Kidney epithelial cell (primary cell): ENCODE results near the gene ADAT1. TPM values are rescaled to one million over a fixed set of nuclear protein-coding genes. Genes with fewer than 3 reads are reported as not detected.

Source experiments
- DNase-seq: peaks from one replicate; pipeline ENCODE4 v3.0.0-alpha.2; 2010; ENCODE audit warnings: low read depth
- H3K27me3 ChIP-seq: 2 replicates; pipeline ENCODE4 v1.6.0; 2011; ENCODE audit warnings: low read length; ENCODE audit not compliant: control insufficient read depth, insufficient read depth
- H3K36me3 ChIP-seq: 2 replicates; pipeline ENCODE4 v1.5.1; 2011; ENCODE audit warnings: low read length; ENCODE audit not compliant: control insufficient read depth, insufficient read depth
- H3K4me3 ChIP-seq: 2 replicates; pipeline ENCODE4 v1.5.1; 2011; ENCODE audit warnings: low read depth, mild to moderate bottlenecking, control low read depth, low read length
- CTCF ChIP-seq: IDR thresholded peaks from 2 replicates; pipeline ENCODE4 v1.5.1; 2011; ENCODE audit warnings: mild to moderate bottlenecking, moderate library complexity, low read length, control low read depth, inconsistent platforms; ENCODE audit not compliant: insufficient read depth, poor library complexity, severe bottlenecking
- total RNA-seq: library from RNA; depleted of rRNA; stranded (reverse); fragments of >200 nt; gene quantifications from 2 replicates; pipeline ENCODE4 v1.2.3, GENCODE V29; 2015

ADAT1 gene
- total RNA-seq, 1 donor from 2014 or later: 60.5 TPM

GRCh38 chr16:75567911-75568310, 55.2 kb downstream of the ADAT1 start:
- H3K36me3 ChIP-seq: no peaks in the 10 kb centered on the region
- no peak overlapping the region for H3K4me3 ChIP-seq
- DNase-seq: no peak
- no peak for TF ChIP-seq CTCF
- no peaks in the 10 kb centered on the region for H3K27me3 ChIP-seq

- H3K27me3 ChIP-seq: no peaks in the 10 kb centered on the region
- DNase-seq: no peak
- no peak for TF ChIP-seq CTCF
- no peaks in the 10 kb centered on the region for H3K36me3 ChIP-seq
- peak overlapping the region; percentile 69 for H3K4me3 ChIP-seq
These were observed 56.3 kb downstream of the ADAT1 start for GRCh38 chr16:75566758-75567255.

- peak within 1 kb of the TSS; percentile 69 for H3K4me3 ChIP-seq
- H3K27me3 ChIP-seq: no peaks in the 10 kb centered on the region
- DNase-seq: peak; percentile 23
- no peaks in the 10 kb centered on the region for H3K36me3 ChIP-seq
- TF ChIP-seq CTCF: no peak
These were observed 56.9 kb downstream of the ADAT1 start, which contains the start of gene GABARAPL2 for GRCh38 chr16:75566040-75566757. Gene GABARAPL2, plus strand, starts transcription at chr16:75566379. Its CDS starts 108 bp downstream, at chr16:75566487.

GRCh38 chr16:75565640-75566039, 57.4 kb downstream of the ADAT1 start:
- Histone ChIP-seq H3K4me3 (peak overlapping the region; percentile 69), H3K36me3 (no peaks in the 10 kb centered on the region), H3K27me3 (no peaks in the 10 kb centered on the region)
- no peak for TF ChIP-seq CTCF
- DNase-seq: no peak

- TF ChIP-seq CTCF: no peak
- Histone ChIP-seq H3K36me3 (no peaks in the 10 kb centered on the region), H3K4me3 (no peak overlapping the region), H3K27me3 (no peaks in the 10 kb centered on the region)
- peak; percentile 7 for DNase-seq
These were observed 63.3 kb downstream of the ADAT1 start for GRCh38 chr16:75559564-75560372.
